ENCODE data around the gene FUBP3.

The FUBP3 gene

DNA sequence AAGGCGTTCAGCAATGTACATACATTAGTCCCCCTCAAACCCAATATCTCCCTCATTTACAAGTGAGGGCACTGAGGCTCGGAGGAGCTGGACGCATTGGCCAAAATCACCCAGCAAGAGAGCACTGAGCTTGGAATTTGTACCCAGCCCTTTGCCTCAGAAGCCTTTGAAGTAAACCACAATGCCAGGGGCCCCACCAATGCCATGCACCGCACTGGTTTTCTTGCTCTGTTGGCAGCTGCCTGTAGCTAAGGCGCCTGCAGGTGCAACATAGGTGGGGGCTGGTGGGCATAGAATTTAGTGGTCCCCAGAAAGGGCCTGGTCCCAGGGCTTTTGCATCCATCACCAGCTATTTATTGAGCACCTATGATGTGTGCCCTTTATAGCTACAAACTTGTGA, 37.3 kb upstream of the FUBP3 start:
- Histone ChIP-seq H3K27ac (no peak overlapping the region), H3K36me3 (no peaks in the 10 kb centered on the region), H3K4me1 (ENCODE audit: control insufficient read depth in 1 of 2, insufficient read depth in 1 of 2, low read depth in 1 of 2, low read length in 1 of 2) (no peaks in the 10 kb centered on the region), H3K9me3 (no peaks in the 10 kb centered on the region), H3K4me3 (ENCODE audit: low read depth in 1 of 2, low read length in 1 of 2) (no peak overlapping the region), H3K27me3 (peaks cover 68% of the 10 kb centered on the region)
- no peak for TF ChIP-seq CTCF (IDR thresholded peaks at IDR 0.05)

- H3K27ac ChIP-seq: no peak overlapping the region
- H3K27me3 ChIP-seq: peaks cover 62% of the 10 kb centered on the region
- TF ChIP-seq CTCF (IDR thresholded peaks at IDR 0.05): no peak
- H3K36me3 ChIP-seq: no peaks in the 10 kb centered on the region
- no peaks in the 10 kb centered on the region for H3K4me1 ChIP-seq (ENCODE audit: control insufficient read depth in 1 of 2, insufficient read depth in 1 of 2, low read depth in 1 of 2, low read length in 1 of 2)
- no peaks in the 10 kb centered on the region for H3K9me3 ChIP-seq
- no peak overlapping the region for H3K4me3 ChIP-seq (ENCODE audit: low read depth in 1 of 2, low read length in 1 of 2)
These were observed 36.7 kb upstream of the FUBP3 start for GRCh38 chr9:130542457-130543228.

DNA sequence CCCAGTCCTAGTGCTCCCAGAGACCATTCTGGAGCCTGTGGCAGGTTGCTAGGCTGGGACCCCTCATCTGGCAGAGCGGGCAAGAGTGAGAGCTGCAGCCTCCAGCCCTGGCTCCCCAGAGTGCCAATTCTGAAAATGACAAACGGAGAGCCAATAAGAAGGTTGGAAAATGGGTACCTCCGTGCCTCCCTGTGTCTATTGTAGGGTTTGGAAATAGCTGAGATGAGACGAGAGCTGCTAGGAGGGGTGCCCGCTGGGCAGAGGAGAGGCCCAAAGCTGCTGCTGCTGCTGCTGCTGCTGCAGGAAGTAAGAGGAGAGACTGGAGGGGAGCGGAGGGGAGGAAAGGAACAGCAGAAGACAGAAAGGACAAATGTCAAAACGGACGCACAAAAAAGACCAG, 36.0 kb upstream of the FUBP3 start:
- Histone ChIP-seq H3K4me3 (ENCODE audit: low read depth in 1 of 2, low read length in 1 of 2) (no peak overlapping the region), H3K9me3 (no peaks in the 10 kb centered on the region), H3K27me3 (peaks cover 55% of the 10 kb centered on the region), H3K4me1 (ENCODE audit: control insufficient read depth in 1 of 2, insufficient read depth in 1 of 2, low read depth in 1 of 2, low read length in 1 of 2) (no peaks in the 10 kb centered on the region), H3K36me3 (no peaks in the 10 kb centered on the region), H3K27ac (no peak overlapping the region)
- TF ChIP-seq CTCF (IDR thresholded peaks at IDR 0.05): no peak

GRCh38 chr9:130543859-130544258, 35.5 kb upstream of the FUBP3 start:
- Histone ChIP-seq H3K4me1 (ENCODE audit: control insufficient read depth in 1 of 2, insufficient read depth in 1 of 2, low read depth in 1 of 2, low read length in 1 of 2) (no peaks in the 10 kb centered on the region), H3K27me3 (peaks cover 50% of the 10 kb centered on the region), H3K27ac (no peak overlapping the region), H3K9me3 (no peaks in the 10 kb centered on the region), H3K4me3 (ENCODE audit: low read depth in 1 of 2, low read length in 1 of 2) (no peak overlapping the region), H3K36me3 (no peaks in the 10 kb centered on the region)
- TF ChIP-seq CTCF (IDR thresholded peaks at IDR 0.05): no peak

DNA sequence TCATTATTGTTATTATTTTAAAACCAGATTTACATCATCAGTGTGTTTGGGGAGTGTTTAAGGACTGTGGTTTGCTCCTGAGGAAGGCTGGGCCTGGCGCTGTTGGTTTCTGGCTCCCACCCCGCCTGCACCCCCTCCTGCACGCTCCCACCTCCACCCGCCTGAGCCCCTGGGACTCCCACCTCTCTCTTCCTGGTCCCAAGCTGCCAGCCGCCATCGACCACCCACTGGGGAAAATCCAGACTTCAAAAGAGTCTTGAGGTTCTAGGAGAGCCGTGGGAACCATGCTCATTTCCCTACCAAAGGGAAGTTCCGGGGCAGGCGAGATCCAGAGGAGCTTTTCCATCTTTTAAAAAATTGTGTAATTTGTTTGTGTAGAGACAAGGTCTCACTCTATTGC, 35.0 kb upstream of the FUBP3 start:
- Histone ChIP-seq H3K36me3 (no peaks in the 10 kb centered on the region), H3K4me1 (ENCODE audit: control insufficient read depth in 1 of 2, insufficient read depth in 1 of 2, low read depth in 1 of 2, low read length in 1 of 2) (no peaks in the 10 kb centered on the region), H3K27me3 (peaks cover 45% of the 10 kb centered on the region), H3K27ac (no peak overlapping the region), H3K9me3 (no peaks in the 10 kb centered on the region), H3K4me3 (ENCODE audit: low read depth in 1 of 2, low read length in 1 of 2) (no peak overlapping the region)
- TF ChIP-seq CTCF (IDR thresholded peaks at IDR 0.05): no peak

Data from neutrophil (primary cell).